ENCODE results near the gene ZNF644.
A peak's percentile ranks its signal among the peaks of the same experiment; 100 is the strongest.

The ZNF644 gene

GRCh38 chr1:91022518-91022929 lies 689 bp upstream of the ZNF644 start:
- DNase-seq (ENCODE audit: low read depth in 2 of 2, low spot score in 1 of 2) = no peak

GRCh38 chr1:91020967-91021685 lies 709 bp downstream of the ZNF644 start:
- peak; percentile 13 to 39 for DNase-seq (ENCODE audit: low read depth in 2 of 2, low spot score in 1 of 2)

DNA sequence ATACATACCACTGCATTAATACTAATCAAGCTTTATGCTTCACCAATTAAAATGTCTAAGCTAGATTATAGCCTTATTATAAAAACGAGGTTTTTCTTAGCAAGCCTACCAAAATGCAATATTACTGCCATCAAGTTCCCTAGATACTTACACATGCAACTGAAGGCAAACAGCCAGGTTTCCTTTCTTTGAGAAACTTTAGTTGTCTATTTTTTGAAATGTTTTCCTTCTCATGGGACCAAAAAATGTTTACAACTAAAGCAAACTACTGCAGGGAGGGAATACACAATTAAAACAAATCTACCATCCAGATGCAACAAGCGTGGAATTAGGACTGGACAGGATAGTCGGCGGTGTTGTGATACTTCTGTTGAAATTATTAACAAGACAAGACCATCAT lies 1.3 kb downstream of the ZNF644 start:
- DNase-seq (ENCODE audit: low read depth in 2 of 2, low spot score in 1 of 2) = no peak

DNA sequence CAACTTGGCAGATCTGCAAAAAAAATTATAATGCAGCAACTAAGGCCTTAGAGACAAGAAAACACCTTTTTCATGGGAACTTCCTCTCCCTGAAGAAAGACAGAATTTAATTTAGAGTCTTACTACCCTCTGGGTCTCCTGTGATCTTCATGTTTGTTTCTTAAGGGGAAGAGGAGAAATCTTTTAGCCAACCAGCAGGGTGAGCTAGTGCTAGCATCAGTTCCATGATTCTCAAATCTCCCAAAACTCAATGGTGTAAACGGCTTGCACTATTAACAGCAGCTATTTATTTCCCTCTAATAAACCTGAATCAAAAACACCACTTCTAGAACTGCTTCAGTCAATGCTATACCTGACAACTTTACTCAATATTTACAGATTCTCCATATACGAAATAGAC lies 3.8 kb downstream of the ZNF644 start:
- no peak for DNase-seq (ENCODE audit: low read depth in 2 of 2, low spot score in 1 of 2)

GRCh38 chr1:91015794-91016550 lies 5.9 kb downstream of the ZNF644 start:
- DNase-seq (ENCODE audit: low read depth in 2 of 2, low spot score in 1 of 2) = no peak

GRCh38 chr1:91015358-91015780 lies 6.5 kb downstream of the ZNF644 start:
- DNase-seq (ENCODE audit: low read depth in 2 of 2, low spot score in 1 of 2) = no peak

GRCh38 chr1:91014475-91014874 lies 7.4 kb downstream of the ZNF644 start:
- DNase-seq (ENCODE audit: low read depth in 2 of 2, low spot score in 1 of 2) = no peak

GRCh38 chr1:91013302-91013701 lies 8.5 kb downstream of the ZNF644 start:
- DNase-seq (ENCODE audit: low read depth in 2 of 2, low spot score in 1 of 2) = no peak

GRCh38 chr1:91012196-91012595 lies 9.6 kb downstream of the ZNF644 start:
- no peak for DNase-seq (ENCODE audit: low read depth in 2 of 2, low spot score in 1 of 2)

GRCh38 chr1:91011726-91012125 lies 10.1 kb downstream of the ZNF644 start:
- DNase-seq (ENCODE audit: low read depth in 2 of 2, low spot score in 1 of 2) = no peak

- no peak for DNase-seq (ENCODE audit: low read depth in 2 of 2, low spot score in 1 of 2)
Measured at GRCh38 chr1:91007827-91008226, 14.0 kb downstream of the ZNF644 start.

- no peak for DNase-seq (ENCODE audit: low read depth in 2 of 2, low spot score in 1 of 2)
Measured at GRCh38 chr1:91007092-91007491, 14.7 kb downstream of the ZNF644 start.

- no peak for DNase-seq (ENCODE audit: low read depth in 2 of 2, low spot score in 1 of 2)
Measured at GRCh38 chr1:91006113-91006908, 15.5 kb downstream of the ZNF644 start.

GRCh38 chr1:91005285-91005684 lies 16.6 kb downstream of the ZNF644 start:
- DNase-seq (ENCODE audit: low read depth in 2 of 2, low spot score in 1 of 2) = no peak

DNA sequence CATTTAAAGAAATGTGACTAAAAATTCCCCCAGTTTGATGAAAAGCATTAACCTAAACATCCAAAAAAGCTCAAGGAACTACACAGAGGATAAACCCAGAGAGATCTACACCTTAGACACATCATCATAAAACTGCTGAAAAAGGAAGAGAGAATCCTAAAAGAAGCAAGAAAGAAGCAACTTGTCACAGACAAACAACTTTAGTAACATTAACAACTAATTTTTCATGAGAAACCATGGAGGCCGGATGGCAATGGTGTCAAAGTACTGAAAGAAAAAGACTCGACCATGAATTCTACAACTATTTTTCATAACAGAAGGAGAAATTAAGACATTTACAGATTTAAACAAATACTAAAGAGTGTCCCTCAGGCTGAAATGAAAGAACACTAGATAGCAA lies 17.7 kb downstream of the ZNF644 start:
- DNase-seq (ENCODE audit: low read depth in 2 of 2, low spot score in 1 of 2) = no peak

- no peak for DNase-seq (ENCODE audit: low read depth in 2 of 2, low spot score in 1 of 2)
Measured at GRCh38 chr1:90996742-90997413, 25.0 kb downstream of the ZNF644 start.

DNA sequence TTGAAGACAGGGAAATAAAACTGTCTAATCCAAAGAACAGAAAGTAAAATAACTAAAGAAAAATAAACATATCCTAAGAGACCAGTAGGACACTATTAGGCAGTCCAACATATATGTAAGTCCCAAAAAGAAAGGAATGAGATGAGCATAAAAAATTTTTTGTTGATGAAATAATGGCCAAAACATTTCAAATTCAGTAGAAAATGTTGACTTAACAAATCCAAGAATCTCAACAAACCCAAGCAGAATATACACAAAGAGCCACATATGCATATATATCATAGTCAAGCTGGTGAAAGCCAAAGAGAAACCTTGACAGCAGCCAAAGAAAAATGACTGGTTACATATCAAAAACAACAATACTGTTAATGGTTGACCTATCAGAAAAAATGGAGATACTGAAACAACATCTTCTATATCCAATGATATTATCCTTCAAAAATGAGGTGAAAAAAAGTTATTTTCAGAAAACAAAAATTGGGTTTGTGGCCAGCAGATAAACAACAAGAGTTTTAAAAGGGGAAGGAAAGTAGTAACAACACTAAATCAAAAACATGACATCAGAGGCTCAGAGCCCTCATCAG lies 26.4 kb downstream of the ZNF644 start:
- DNase-seq (ENCODE audit: low read depth in 2 of 2, low spot score in 1 of 2) = no peak

DNA sequence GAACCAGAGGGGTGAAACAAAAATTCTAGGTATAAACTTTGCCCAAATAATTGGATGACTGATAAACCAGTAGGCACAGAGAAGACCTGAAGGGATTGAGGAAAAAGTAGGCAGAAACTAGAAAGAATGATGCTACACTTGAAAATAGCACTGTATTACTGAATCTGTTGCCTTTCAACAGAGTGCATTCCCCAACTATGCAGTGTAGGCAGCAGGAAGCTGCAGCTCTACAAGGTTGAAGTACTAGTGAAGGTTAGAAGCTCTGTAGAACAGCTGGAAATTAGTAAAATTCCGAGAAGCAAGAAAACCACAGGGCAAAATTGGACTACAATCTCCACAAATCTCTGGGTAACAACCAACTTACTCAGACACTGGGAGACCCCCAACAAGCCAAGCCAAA lies 27.4 kb downstream of the ZNF644 start:
- no peak for DNase-seq (ENCODE audit: low read depth in 2 of 2, low spot score in 1 of 2)

GRCh38 chr1:90993245-90993644 lies 28.6 kb downstream of the ZNF644 start:
- no peak for DNase-seq (ENCODE audit: low read depth in 2 of 2, low spot score in 1 of 2)

DNA sequence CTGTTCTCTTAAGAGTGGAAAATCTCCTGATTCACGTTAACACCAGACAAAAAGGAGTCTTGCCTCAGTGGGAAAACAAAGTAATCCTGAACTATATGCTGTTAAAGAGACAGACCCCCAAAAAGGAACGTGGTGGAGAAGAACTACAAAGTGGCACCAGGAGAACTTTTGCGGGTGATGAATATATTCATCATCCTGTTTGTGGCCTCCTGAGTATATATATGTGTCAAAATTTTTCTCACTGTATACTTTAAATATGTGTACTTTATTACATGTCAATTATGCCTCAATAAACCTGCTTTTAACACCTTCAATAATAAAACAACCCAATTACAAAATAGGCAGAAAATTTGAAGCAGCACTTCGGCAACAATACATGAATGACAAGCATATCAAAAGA lies 31.1 kb downstream of the ZNF644 start:
- DNase-seq (ENCODE audit: low read depth in 2 of 2, low spot score in 1 of 2) = no peak

DNA sequence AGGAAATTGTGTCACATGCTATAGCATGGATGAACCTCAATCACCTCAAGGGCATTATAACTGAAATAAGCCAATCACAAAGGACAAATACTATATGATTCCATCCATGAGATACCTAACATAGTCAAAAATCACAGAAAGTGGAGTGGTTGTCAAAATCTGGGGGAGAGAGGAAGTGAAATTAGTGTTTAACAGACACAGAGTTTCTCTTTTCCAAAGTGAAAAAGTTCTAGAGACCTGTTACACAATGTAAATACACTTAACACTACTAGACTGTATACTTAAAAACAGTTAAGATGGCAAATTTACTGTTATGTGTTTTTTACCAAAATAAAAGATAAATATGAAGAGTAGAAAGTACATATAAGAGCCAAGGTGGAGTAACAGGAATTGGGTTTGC lies 31.8 kb downstream of the ZNF644 start:
- DNase-seq (ENCODE audit: low read depth in 2 of 2, low spot score in 1 of 2) = no peak
